ENCODE data around the gene MAS1. TPM values are rescaled to one million over a fixed set of nuclear protein-coding genes. Genes with fewer than 3 reads are reported as not detected.

The MAS1 gene
- total and polyA plus RNA-seq, 2 experiments from 2014 or later, result 0.03 TPM; not detected in 1

DNA sequence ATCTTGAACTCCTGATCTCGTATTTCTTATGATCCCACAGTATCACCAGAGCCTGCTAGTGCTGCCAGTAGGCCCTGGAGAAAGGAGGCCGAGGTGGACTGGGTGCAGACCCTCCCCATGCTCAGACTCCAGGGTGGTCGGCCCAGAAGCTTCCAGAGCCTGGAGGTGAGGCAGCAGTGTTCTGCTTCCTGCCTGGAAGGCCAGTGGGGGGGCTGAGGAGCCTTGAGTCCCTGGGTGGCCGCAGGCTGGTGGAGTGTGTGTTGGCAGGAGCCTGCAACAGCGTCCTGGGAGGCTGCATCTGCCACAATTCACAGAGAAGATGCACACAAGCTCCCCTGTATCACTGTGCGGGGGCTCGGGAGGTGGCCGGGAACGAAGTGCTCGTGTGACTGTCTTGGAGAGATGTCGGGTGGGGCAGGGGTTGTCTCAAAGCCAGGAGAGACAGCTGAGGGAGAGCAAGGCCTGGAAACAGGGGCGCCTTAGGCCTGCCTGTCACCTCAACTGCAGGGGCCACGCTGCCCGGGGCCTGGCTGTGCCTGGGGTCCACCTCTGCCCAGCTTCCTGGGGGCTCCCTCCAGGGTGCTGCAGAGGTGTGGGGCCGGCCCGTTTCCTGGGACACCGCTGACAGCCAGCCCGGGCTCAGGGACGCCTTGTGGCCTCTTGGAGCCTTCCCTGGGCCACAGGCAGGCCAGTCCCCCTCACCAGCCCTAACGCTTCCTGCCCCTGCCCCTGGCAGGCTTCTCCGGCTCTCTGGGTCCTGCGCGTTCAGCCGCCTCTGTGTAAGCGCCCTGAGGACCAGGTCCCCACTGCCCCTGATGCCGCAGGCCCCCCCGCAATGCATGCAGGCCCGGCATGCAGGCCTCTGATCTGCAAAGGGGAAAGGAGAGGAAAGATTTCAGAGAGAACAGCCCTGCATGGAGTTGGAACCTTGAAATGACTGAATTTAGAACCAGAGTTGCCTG lies 24.2 kb upstream of the MAS1 start:
- TF ChIP-seq STAT1 (IDR thresholded peaks at IDR 0.05; ENCODE audit: unreplicated experiment) (no peak), NANOG (IDR thresholded peaks at IDR 0.05; ENCODE audit: borderline replicate concordance) (no peak), JUNB (IDR thresholded peaks at IDR 0.05; ENCODE audit: unreplicated experiment) (no peak), EZH2 (IDR thresholded peaks at IDR 0.05; ENCODE audit: low read depth, unreplicated experiment) (no peak), POLR2AphosphoS5 (IDR thresholded peaks at IDR 0.05; ENCODE audit: low read depth) (no peak), ZNF331 (CRISPR knock-in tag; IDR thresholded peaks at IDR 0.05; ENCODE audit: low read depth) (no peak), CREB1 (CRISPR knock-in tag; IDR thresholded peaks at IDR 0.05; ENCODE audit: low read depth) (no peak), ZNF114 (CRISPR knock-in tag; IDR thresholded peaks at IDR 0.05) (no peak), EZH2phosphoT487 (IDR thresholded peaks at IDR 0.05; ENCODE audit: unreplicated experiment) (no peak)
- TF ChIP-seq, protein P1, sequence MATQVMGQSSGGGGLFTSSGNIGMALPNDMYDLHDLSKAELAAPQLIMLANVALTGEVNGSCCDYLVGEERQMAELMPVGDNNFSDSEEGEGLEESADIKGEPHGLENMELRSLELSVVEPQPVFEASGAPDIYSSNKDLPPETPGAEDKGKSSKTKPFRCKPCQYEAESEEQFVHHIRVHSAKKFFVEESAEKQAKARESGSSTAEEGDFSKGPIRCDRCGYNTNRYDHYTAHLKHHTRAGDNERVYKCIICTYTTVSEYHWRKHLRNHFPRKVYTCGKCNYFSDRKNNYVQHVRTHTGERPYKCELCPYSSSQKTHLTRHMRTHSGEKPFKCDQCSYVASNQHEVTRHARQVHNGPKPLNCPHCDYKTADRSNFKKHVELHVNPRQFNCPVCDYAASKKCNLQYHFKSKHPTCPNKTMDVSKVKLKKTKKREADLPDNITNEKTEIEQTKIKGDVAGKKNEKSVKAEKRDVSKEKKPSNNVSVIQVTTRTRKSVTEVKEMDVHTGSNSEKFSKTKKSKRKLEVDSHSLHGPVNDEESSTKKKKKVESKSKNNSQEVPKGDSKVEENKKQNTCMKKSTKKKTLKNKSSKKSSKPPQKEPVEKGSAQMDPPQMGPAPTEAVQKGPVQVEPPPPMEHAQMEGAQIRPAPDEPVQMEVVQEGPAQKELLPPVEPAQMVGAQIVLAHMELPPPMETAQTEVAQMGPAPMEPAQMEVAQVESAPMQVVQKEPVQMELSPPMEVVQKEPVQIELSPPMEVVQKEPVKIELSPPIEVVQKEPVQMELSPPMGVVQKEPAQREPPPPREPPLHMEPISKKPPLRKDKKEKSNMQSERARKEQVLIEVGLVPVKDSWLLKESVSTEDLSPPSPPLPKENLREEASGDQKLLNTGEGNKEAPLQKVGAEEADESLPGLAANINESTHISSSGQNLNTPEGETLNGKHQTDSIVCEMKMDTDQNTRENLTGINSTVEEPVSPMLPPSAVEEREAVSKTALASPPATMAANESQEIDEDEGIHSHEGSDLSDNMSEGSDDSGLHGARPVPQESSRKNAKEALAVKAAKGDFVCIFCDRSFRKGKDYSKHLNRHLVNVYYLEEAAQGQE (IDR thresholded peaks at IDR 0.05; ENCODE audit: unreplicated experiment), result no peak
- TF ChIP-seq, protein P2, sequence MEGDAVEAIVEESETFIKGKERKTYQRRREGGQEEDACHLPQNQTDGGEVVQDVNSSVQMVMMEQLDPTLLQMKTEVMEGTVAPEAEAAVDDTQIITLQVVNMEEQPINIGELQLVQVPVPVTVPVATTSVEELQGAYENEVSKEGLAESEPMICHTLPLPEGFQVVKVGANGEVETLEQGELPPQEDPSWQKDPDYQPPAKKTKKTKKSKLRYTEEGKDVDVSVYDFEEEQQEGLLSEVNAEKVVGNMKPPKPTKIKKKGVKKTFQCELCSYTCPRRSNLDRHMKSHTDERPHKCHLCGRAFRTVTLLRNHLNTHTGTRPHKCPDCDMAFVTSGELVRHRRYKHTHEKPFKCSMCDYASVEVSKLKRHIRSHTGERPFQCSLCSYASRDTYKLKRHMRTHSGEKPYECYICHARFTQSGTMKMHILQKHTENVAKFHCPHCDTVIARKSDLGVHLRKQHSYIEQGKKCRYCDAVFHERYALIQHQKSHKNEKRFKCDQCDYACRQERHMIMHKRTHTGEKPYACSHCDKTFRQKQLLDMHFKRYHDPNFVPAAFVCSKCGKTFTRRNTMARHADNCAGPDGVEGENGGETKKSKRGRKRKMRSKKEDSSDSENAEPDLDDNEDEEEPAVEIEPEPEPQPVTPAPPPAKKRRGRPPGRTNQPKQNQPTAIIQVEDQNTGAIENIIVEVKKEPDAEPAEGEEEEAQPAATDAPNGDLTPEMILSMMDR (conservative IDR thresholded peaks at IDR 0.05; ENCODE audit: low read depth in 2 of 2), result no peak
- TF ChIP-seq, protein P3, sequence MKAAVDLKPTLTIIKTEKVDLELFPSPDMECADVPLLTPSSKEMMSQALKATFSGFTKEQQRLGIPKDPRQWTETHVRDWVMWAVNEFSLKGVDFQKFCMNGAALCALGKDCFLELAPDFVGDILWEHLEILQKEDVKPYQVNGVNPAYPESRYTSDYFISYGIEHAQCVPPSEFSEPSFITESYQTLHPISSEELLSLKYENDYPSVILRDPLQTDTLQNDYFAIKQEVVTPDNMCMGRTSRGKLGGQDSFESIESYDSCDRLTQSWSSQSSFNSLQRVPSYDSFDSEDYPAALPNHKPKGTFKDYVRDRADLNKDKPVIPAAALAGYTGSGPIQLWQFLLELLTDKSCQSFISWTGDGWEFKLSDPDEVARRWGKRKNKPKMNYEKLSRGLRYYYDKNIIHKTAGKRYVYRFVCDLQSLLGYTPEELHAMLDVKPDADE (IDR thresholded peaks at IDR 0.05), result no peak
- TF ChIP-seq, protein P4, sequence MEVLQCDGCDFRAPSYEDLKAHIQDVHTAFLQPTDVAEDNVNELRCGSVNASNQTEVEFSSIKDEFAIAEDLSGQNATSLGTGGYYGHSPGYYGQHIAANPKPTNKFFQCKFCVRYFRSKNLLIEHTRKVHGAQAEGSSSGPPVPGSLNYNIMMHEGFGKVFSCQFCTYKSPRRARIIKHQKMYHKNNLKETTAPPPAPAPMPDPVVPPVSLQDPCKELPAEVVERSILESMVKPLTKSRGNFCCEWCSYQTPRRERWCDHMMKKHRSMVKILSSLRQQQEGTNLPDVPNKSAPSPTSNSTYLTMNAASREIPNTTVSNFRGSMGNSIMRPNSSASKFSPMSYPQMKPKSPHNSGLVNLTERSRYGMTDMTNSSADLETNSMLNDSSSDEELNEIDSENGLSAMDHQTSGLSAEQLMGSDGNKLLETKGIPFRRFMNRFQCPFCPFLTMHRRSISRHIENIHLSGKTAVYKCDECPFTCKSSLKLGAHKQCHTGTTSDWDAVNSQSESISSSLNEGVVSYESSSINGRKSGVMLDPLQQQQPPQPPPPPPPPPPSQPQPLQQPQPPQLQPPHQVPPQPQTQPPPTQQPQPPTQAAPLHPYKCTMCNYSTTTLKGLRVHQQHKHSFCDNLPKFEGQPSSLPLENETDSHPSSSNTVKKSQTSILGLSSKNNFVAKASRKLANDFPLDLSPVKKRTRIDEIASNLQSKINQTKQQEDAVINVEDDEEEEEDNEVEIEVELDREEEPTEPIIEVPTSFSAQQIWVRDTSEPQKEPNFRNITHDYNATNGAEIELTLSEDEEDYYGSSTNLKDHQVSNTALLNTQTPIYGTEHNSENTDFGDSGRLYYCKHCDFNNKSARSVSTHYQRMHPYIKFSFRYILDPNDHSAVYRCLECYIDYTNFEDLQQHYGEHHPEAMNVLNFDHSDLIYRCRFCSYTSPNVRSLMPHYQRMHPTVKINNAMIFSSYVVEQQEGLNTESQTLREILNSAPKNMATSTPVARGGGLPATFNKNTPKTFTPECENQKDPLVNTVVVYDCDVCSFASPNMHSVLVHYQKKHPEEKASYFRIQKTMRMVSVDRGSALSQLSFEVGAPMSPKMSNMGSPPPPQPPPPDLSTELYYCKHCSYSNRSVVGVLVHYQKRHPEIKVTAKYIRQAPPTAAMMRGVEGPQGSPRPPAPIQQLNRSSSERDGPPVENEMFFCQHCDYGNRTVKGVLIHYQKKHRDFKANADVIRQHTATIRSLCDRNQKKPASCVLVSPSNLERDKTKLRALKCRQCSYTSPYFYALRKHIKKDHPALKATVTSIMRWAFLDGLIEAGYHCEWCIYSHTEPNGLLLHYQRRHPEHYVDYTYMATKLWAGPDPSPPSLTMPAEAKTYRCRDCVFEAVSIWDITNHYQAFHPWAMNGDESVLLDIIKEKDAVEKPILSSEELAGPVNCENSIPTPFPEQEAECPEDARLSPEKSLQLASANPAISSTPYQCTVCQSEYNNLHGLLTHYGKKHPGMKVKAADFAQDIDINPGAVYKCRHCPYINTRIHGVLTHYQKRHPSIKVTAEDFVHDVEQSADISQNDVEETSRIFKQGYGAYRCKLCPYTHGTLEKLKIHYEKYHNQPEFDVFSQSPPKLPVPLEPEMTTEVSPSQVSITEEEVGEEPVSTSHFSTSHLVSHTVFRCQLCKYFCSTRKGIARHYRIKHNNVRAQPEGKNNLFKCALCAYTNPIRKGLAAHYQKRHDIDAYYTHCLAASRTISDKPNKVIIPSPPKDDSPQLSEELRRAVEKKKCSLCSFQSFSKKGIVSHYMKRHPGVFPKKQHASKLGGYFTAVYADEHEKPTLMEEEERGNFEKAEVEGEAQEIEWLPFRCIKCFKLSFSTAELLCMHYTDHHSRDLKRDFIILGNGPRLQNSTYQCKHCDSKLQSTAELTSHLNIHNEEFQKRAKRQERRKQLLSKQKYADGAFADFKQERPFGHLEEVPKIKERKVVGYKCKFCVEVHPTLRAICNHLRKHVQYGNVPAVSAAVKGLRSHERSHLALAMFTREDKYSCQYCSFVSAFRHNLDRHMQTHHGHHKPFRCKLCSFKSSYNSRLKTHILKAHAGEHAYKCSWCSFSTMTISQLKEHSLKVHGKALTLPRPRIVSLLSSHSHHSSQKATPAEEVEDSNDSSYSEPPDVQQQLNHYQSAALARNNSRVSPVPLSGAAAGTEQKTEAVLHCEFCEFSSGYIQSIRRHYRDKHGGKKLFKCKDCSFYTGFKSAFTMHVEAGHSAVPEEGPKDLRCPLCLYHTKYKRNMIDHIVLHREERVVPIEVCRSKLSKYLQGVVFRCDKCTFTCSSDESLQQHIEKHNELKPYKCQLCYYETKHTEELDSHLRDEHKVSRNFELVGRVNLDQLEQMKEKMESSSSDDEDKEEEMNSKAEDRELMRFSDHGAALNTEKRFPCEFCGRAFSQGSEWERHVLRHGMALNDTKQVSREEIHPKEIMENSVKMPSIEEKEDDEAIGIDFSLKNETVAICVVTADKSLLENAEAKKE (CRISPR knock-in tag; IDR thresholded peaks at IDR 0.05), result no peak
- Mint-ChIP-seq H3K27ac (no peak overlapping the region), H3K4me3 (no peak overlapping the region), H3K4me1 (no peaks in the 10 kb centered on the region), H3K9me3 (peaks cover 8% of the 10 kb centered on the region; the same call in 2 of the 3 replicates), H3K36me3 (ENCODE audit: low read depth) (no peaks in the 10 kb centered on the region), H3K27me3 (ENCODE audit: insufficient read depth, low read depth, poor library complexity) (peaks cover 4% of the 10 kb centered on the region)
- H3K4me2 ChIP-seq, result no peak overlapping the region
- H3K79me2 ChIP-seq (replicated peaks; ENCODE audit: insufficient read depth), result no peaks in the 10 kb centered on the region
- ATAC-seq (peak; percentile 57), DNase-seq (ENCODE audit: low spot score) (no peak)
- no peaks in the 10 kb centered on the region for H3K27me3 ChIP-seq (ENCODE audit: insufficient read depth)
- H3K4me3 ChIP-seq, result no peak overlapping the region
- no peaks in the 10 kb centered on the region for H3F3A ChIP-seq (replicated peaks; ENCODE audit: low read depth)
- no peaks in the 10 kb centered on the region for H3K9me2 ChIP-seq (ENCODE audit: insufficient read depth)
- H4K20me1 ChIP-seq (replicated peaks; ENCODE audit: insufficient read depth), result no peaks in the 10 kb centered on the region
- H3K4me1 ChIP-seq (ENCODE audit: insufficient read depth), result no peaks in the 10 kb centered on the region
- no peak overlapping the region for H3K27ac ChIP-seq (ENCODE audit: low read depth)
- peak overlapping the region; percentile 28; the same call in 1 of the 2 replicates for H2AFZ ChIP-seq
- no peaks in the 10 kb centered on the region for H3K36me3 ChIP-seq (ENCODE audit: insufficient read depth)
